Mesenchymal stem cell (in vitro differentiated cells and primary cell): Measurements from ENCODE around the gene SLC7A11.

Experiments
- DNase-seq: peaks from one replicate; pipeline ENCODE4 v3.0.0-alpha.2; 2013
- H2AFZ ChIP-seq: one replicate; pipeline ENCODE4 v1.6.1; 2013; ENCODE audit warnings: low read depth, mild to moderate bottlenecking, control low read depth, inconsistent platforms, low read length, moderate library complexity
- H2AK5ac ChIP-seq: 2 replicates; pipeline ENCODE4 v1.6.1; 2013; ENCODE audit warnings: low read length, moderate library complexity, mild to moderate bottlenecking, inconsistent platforms; ENCODE audit not compliant: severe bottlenecking
- H2BK120ac ChIP-seq: one replicate; pipeline ENCODE4 v1.6.1; 2013; ENCODE audit warnings: low read depth, mild to moderate bottlenecking, inconsistent platforms, low read length, moderate library complexity
- H2BK12ac ChIP-seq, 2 experiments: one replicate each; pipeline ENCODE4 v1.6.1; 2013; ENCODE audit warnings: inconsistent platforms in 2 of 2, low read length in 2 of 2, mild to moderate bottlenecking in 2 of 2, moderate library complexity in 2 of 2, control low read depth in 1 of 2
- H2BK15ac ChIP-seq: one replicate; pipeline ENCODE4 v1.6.1; 2013; ENCODE audit warnings: mild to moderate bottlenecking, low read depth, inconsistent platforms; ENCODE audit not compliant: poor library complexity, severe bottlenecking
- H2BK5ac ChIP-seq: 2 replicates; pipeline ENCODE4 v1.6.1; 2013; ENCODE audit warnings: low read depth, mild to moderate bottlenecking, low read length, control low read depth, inconsistent platforms; ENCODE audit not compliant: poor library complexity, severe bottlenecking
- H3K14ac ChIP-seq, 2 experiments: one replicate each; pipeline ENCODE4 v1.6.1; 2013; ENCODE audit warnings: inconsistent platforms in 2 of 2, low read length in 2 of 2, control low read depth in 1 of 2, mild to moderate bottlenecking in 1 of 2, moderate library complexity in 1 of 2
- H3K18ac ChIP-seq, 2 experiments: one replicate each; pipeline ENCODE4 v1.6.1; 2013; ENCODE audit warnings: inconsistent platforms in 2 of 2, low read length in 2 of 2, control low read depth in 1 of 2, low read depth in 1 of 2, mild to moderate bottlenecking in 1 of 2
- H3K23ac ChIP-seq, 2 experiments: one replicate each; pipeline ENCODE4 v1.6.1; 2013; ENCODE audit warnings: inconsistent platforms in 2 of 2, low read length in 2 of 2, mild to moderate bottlenecking in 2 of 2, moderate library complexity in 2 of 2, control low read depth in 1 of 2
- H3K27ac ChIP-seq: 2 replicates; pipeline ENCODE4 v1.5.1; 2013; ENCODE audit warnings: mild to moderate bottlenecking, moderate library complexity, low read length, control low read depth, inconsistent platforms; ENCODE audit not compliant: poor library complexity, severe bottlenecking
- H3K27me3 ChIP-seq, 2 experiments: 2 replicates each; pipeline versions ENCODE4 v1.6.1 to v1.7.0; 2013; ENCODE audit warnings: low read length in 2 of 2, mild to moderate bottlenecking in 2 of 2, moderate library complexity in 2 of 2, control low read depth in 1 of 2, inconsistent platforms in 1 of 2; ENCODE audit not compliant: control insufficient read depth in 1 of 2, insufficient read depth in 1 of 2
- H3K36me3 ChIP-seq, 2 experiments: 2 replicates each; pipeline versions ENCODE4 v1.6.1 to v1.7.0; 2013; ENCODE audit warnings: low read length in 2 of 2, control low read depth in 1 of 2, inconsistent platforms in 1 of 2, low read depth in 1 of 2, mild to moderate bottlenecking in 1 of 2; ENCODE audit not compliant: insufficient read depth in 2 of 2, control insufficient read depth in 1 of 2
- H3K4ac ChIP-seq, 2 experiments: one replicate each; pipeline ENCODE4 v1.6.1; 2013; ENCODE audit warnings: inconsistent platforms in 2 of 2, low read length in 2 of 2, mild to moderate bottlenecking in 2 of 2, moderate library complexity in 2 of 2, control low read depth in 1 of 2, low read depth in 1 of 2
- H3K4me1 ChIP-seq: 2 replicates; pipeline ENCODE4 v1.6.1; 2013; ENCODE audit warnings: low read depth, low read length, control low read depth; ENCODE audit not compliant: control insufficient read depth, insufficient read depth
- H3K4me2 ChIP-seq: 2 replicates; pipeline ENCODE4 v1.6.1; 2013; ENCODE audit warnings: low read length, mild to moderate bottlenecking, inconsistent platforms; ENCODE audit not compliant: poor library complexity, severe bottlenecking
- H3K4me3 ChIP-seq, 2 experiments: 2 replicates each; pipeline versions ENCODE4 v1.5.1 to v1.7.0; 2013; ENCODE audit warnings: low read length in 2 of 2, mild to moderate bottlenecking in 2 of 2, control low read depth in 1 of 2, low read depth in 1 of 2; ENCODE audit not compliant: insufficient read depth in 1 of 2
- H3K79me1 ChIP-seq: replicated peaks from 2 replicates; pipeline ENCODE4 v1.6.1; 2013; ENCODE audit warnings: mild to moderate bottlenecking, control low read depth, low read length, inconsistent platforms; ENCODE audit not compliant: poor library complexity, severe bottlenecking
- H3K9ac ChIP-seq: 2 replicates; pipeline ENCODE4 v1.7.0; 2013; ENCODE audit warnings: mild to moderate bottlenecking, low read length, moderate library complexity
- H3K9me3 ChIP-seq: 2 replicates; pipeline ENCODE4 v1.7.0; 2013; ENCODE audit warnings: mild to moderate bottlenecking, low read length; ENCODE audit not compliant: control insufficient read depth
- H4K8ac ChIP-seq: one replicate; pipeline ENCODE4 v1.6.1; 2013; ENCODE audit warnings: inconsistent platforms, mild to moderate bottlenecking, low read length, moderate library complexity
- H4K91ac ChIP-seq: one replicate; pipeline ENCODE4 v1.6.1; 2013; ENCODE audit warnings: mild to moderate bottlenecking, low read length, inconsistent platforms
- WGBS: methylation state at CpG from one replicate; pipeline ENCODE4 v1.1.7; 2013; ENCODE audit warnings: mixed read lengths; 5-methylcytosine and 5-hydroxymethylcytosine counted together

The SLC7A11 gene

GRCh38 chr4:138115053-138115452, 127.1 kb downstream of the SLC7A11 start:
- Histone ChIP-seq H3K23ac (no peak overlapping the region), H2BK120ac (no peak overlapping the region), H2BK12ac (no peak overlapping the region), H4K91ac (no peak overlapping the region), H3K4me1 (no peaks in the 10 kb centered on the region), H3K27ac (no peak overlapping the region), H4K8ac (no peak overlapping the region), H3K14ac (no peak overlapping the region), H3K18ac (no peak overlapping the region), H3K79me1 (no peaks in the 10 kb centered on the region), H3K36me3 (no peaks in the 10 kb centered on the region), H3K27me3 (no peaks in the 10 kb centered on the region), H3K4me2 (no peak overlapping the region), H3K4ac (no peak overlapping the region), H3K4me3 (no peak overlapping the region), H2BK15ac (no peak overlapping the region), H2BK5ac (no peak overlapping the region), H3K9ac (no peak overlapping the region), H2AK5ac (no peak overlapping the region), H2AFZ (no peak overlapping the region), H3K9me3 (no peaks in the 10 kb centered on the region)
- WGBS = 86% methylated on average over 2 of the region's 2 CpGs
- no peak for DNase-seq

- Histone ChIP-seq H3K4ac (no peak overlapping the region), H3K79me1 (no peaks in the 10 kb centered on the region), H2AFZ (no peak overlapping the region), H3K4me2 (no peak overlapping the region), H4K8ac (no peak overlapping the region), H3K9ac (peak overlapping the region; percentile 8), H3K27ac (no peak overlapping the region), H3K27me3 (no peaks in the 10 kb centered on the region), H4K91ac (no peak overlapping the region), H2BK5ac (no peak overlapping the region), H2AK5ac (no peak overlapping the region), H2BK12ac (no peak overlapping the region), H3K18ac (no peak overlapping the region), H2BK15ac (no peak overlapping the region), H3K4me3 (no peak overlapping the region), H3K23ac (no peak overlapping the region), H2BK120ac (no peak overlapping the region), H3K4me1 (no peaks in the 10 kb centered on the region), H3K36me3 (no peaks in the 10 kb centered on the region), H3K14ac (no peak overlapping the region), H3K9me3 (no peaks in the 10 kb centered on the region)
- 89% methylated on average over 1 of the region's 1 CpG for WGBS
- DNase-seq = peak; percentile 12
Measured at GRCh38 chr4:138114434-138114833, 127.7 kb downstream of the SLC7A11 start.
